HG03439 (cell line): ENCODE measurements around the gene GLP1R.

Experiments
- ATAC-seq: cut with Tn5 transposase; IDR thresholded peaks from one replicate; pipeline ENCODE4 v1.9.1; 2021; ENCODE audit warnings: mild to moderate bottlenecking, moderate library complexity; ENCODE audit not compliant: unreplicated experiment

The GLP1R gene

DNA sequence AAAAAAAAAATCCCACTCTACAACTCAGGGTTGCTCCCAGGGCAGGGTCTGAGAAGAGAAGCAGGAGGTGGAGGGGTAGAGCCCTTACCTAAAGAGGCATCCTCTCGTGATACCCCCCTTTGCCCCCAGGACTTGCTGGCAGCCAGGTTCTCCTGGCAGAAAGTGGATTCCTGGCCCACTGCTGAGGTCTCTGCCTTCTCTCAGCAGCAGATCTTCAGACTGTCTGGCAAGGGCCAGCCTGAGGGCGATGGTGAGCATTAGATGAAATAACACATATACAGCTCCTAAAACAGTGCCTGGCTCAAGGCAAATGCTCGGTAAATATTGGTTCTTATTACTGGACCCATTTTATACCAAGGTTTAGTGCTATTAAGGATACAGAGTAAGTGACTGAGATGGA, 4.8 kb upstream of the GLP1R start:
- ATAC-seq = no peak

DNA sequence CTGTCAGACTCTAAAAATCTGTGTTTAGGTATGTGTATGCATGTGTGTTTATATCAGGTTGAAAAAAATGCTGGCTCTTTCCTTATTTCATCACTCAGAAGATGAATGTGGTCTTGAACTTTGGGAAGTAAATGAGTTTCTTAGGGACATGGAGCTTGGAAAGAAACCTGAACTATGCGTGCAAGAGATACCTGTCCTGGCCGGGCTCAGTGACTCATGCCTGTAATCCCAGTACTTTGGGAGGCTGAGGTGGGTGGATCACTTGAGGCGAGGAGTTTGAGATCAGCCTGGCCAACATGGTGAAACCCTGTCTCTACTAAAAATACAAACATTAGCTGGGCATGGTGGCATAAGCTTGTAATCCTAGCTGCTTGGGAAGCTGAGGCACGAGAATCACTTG, 4.4 kb upstream of the GLP1R start:
- ATAC-seq = no peak

DNA sequence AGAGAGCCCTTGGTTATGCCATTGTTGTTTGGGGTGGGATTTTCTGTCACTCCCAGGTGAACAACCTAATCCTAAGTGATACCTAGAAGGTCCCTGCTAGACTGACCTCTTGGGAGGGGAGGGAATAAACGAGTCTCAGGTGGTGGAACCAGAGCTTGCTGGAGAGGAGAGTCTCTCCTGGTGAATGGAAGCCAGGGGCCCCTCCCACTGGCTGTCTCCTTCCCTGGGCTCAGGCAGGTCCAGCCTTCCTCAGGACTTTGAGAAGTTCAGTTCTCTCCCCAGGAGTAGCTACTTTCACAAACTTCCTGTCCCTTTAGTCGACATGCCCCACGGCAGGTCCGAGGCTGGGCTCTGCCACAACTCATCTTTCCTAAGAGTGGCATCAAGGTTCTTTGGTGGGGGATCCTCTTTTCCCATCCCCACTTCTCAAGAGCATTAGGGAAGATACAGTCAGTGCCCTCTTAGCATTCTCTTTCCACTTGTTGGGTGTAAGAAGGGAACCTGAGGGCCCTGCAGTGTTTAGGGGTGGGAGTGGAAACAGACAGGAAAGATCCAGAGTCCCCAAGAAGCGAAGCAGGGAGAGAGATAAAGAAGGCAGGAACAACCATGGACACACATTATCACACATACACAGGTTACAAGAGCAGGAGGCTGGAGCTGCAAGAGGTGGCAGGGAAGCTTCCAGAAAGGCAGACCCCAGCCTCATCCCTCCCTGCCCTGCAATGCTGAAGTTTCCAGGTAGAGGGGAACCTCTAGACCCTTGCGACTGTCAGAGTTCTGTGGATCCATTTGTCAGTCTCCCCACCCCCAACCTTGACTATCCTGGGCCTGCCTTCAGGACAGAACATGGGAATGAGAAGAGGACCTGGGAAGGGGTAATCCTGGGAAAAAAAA, 900 bp upstream of the GLP1R start:
- ATAC-seq = no peak

- ATAC-seq = no peak
These were observed 1.1 kb downstream of the GLP1R start for GRCh38 chr6:39049575-39050283.

- no peak for ATAC-seq
These were observed 2.0 kb downstream of the GLP1R start for GRCh38 chr6:39050453-39051112.

GRCh38 chr6:39051399-39052122, 3.0 kb downstream of the GLP1R start:
- ATAC-seq = no peak

GRCh38 chr6:39053016-39053624, 4.5 kb downstream of the GLP1R start:
- no peak for ATAC-seq

GRCh38 chr6:39053854-39054576, 5.4 kb downstream of the GLP1R start:
- ATAC-seq = no peak

DNA sequence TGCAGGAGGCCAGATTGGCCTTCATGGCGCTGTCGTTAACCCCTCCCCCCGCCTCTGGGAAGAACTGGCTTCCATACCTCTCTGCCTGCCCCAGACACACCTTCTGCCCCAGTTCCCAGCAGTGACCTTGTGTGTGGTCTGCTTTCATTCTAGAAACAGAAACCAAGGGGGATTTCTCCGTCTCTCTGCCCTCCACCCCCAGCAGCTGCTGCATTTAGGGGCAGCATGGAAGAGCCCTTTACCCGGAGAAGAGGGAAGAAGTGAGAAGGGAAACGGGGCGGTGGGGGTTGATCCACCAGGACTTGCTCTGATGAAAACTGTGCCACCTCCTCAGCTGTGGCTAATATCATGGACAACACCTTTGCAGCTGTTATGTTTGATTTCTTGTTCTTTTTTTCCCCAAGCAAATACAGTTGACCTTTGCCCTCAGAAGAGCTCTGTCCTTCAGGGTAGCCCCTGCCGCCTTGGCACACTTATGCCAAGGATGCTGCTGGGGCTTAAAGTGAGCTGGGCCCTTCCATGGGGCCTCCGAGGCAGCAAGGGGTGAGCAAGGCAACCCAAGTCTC, 6.1 kb downstream of the GLP1R start:
- no peak for ATAC-seq

DNA sequence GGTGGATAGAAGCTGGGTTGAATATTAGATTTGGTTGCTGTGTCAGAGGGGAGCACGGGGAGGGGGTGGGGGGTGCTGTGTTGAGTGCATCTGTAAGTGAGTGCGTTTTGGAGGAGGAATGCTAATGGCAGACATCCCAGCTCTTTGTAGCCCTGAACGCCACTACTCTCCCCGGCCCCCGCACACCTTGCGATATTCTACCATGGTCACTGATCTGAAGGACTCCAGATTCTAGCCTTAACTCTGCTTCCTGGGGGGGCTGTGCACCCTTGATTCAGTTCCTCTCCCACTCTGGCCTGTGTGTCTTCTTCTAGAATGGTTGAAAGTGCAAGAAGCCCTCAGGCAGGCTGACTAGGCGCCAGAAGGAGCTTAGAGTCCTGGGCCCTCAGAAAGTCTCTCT, 7.1 kb downstream of the GLP1R start:
- ATAC-seq = no peak

GRCh38 chr6:39056191-39056590, 7.6 kb downstream of the GLP1R start:
- no peak for ATAC-seq

GRCh38 chr6:39056681-39057080, 8.1 kb downstream of the GLP1R start:
- no peak for ATAC-seq

GRCh38 chr6:39057251-39058155, 8.9 kb downstream of the GLP1R start:
- ATAC-seq = no peak

DNA sequence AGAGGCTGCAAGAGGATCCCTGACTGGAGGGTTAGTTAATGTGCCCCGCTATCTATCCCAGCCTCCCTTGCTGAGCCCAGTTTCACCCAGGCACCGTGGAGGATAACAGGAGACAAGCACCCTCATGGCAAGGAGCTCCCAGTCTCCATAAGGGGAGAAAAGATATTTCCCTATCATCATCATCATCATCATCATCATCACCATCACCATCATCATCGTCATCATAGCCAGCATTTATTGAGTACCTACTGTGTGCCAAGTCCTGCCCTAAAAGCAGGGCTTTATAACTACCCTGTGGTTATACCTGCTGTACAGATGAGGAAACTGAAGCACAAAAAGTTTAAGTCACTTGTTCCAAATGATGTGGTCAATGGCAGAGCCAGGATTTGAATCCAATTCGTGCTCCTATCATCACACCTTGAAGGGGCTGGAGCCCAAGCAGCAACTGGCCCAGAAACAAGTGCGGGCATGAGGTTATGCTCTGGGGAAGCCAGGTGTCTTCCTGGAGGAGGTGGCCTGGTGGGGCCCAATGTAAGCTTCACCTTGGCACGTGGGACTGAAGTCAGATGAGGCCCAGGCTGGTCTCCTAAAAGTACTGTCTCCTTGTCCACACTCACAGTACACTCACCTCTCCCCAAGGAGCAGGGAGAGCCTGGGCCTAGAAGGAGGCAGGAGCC, 10.0 kb downstream of the GLP1R start:
- no peak for ATAC-seq

DNA sequence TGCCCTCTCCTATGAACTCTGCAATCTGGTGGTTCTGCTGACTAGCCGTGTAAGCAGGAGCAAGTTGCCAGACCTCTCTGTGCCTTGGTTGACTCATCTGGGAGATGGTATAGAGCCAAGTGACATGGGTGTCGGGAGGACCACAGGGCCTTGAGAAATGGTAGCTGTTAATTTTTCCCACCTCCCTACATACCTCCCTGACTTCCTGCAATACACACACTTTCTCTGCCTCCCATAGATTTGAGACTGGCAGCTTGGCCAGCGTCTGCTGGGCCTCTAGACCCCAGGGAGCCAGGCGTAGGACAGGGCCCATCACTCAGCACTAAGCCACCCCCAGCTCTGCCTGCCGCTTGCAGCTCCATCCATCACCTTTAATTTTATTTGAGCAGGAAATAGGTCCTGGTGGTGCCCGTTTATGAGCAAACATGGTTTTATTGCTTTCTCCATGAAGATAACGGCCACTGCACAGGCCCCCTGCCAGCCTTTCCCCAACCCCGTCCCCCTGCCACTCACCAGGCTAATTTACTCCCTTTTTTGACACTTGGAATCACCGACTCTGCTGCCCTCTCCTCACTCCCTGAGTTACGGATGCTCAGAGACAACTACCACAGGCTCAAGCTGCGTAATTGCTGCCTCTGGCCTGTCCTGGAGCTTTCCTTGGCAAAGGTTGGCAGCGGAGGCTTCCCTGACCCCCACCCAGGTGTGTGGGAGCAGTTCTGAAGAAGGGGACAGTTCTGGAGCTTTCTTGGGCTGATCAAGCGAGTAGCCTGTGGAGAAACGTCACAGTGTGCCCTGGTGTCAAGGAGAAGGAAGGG, 11.1 kb downstream of the GLP1R start:
- ATAC-seq = no peak

- ATAC-seq = no peak
These were observed 12.0 kb downstream of the GLP1R start for GRCh38 chr6:39060467-39061160.

- no peak for ATAC-seq
These were observed 12.6 kb downstream of the GLP1R start for GRCh38 chr6:39061182-39061581.
